GM19452 (cell line): Measurements from ENCODE around the gene LEPR.

Source experiments
- ATAC-seq: cut with Tn5 transposase; IDR thresholded peaks from one replicate; pipeline ENCODE4 v1.9.1; 2021; ENCODE audit not compliant: unreplicated experiment

Gene LEPR

DNA sequence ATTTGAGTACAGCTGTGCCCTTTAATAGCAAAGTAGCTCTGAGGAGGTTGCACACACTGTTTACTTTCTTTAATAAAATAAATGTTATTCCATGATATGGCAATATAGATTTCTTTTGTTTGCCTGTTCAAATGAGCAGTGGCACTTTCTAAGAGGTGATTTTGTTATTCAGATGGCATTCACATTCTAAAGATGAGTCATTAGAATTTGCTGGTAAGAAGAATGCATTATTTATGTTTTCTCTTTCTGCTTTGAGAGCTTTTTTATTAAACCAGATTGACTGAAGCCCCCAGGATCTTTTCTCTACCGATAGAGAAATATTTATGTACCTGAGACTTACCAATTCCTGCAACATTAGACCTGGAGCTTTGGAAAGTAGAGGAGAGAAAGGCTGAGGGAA is 11.2 kb upstream of the LEPR start:
- ATAC-seq: no peak

DNA sequence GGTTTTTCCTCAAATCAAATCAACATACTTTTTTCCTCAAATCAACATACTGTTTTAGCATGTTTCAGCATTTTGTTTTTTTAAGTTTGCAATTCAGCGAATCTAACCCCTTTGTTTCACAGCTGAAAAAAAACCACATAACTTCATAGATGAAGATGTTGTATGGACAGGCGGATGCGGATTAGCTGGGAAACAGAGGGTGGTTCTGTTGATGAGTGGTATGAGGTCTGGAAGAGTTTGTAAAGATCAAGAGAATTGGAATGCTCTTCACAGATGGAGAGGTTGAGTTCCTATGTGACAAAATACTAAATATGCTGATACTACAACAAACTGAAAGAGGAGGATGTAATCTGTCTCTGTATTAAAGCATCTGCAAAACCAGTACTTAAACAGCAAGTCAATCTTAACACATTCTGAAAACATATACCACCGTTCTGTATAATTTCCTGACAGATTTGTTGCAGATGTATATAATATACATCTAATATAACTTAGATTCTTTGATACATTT is 10.6 kb upstream of the LEPR start:
- ATAC-seq: no peak

DNA sequence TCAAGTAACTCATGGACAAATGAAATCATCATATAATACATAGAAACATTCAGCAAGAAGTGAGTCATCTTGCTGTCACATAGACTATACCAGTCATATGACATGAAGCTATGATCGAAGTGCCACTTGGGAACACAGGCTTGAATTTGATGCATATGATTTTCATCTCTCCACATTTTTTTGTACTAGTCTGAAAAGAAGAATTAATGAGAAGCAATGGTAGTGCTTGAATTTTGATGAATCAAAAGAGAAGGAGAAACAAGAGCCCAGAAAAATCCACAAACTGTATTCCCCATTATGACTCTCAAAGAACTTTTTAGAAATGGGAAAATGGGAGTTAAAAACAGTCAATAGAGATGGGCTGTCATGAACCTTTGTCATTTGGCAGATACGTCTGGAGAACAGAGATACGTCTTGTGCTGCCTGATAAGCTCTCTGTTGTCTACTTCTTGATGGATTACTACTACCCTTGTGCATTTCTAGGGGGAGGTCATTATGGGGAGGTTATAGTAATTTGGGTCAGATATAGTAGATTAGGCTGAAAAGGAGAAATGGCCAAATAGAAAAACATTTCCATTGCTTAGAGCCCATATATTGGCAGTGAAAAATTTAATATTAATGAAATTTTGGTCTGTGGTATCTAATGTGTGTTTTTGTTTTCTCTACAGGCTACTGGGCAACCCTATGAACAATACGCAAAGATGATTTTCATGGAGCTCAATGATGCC is 8.0 kb upstream of the LEPR start:
- ATAC-seq: no peak

DNA sequence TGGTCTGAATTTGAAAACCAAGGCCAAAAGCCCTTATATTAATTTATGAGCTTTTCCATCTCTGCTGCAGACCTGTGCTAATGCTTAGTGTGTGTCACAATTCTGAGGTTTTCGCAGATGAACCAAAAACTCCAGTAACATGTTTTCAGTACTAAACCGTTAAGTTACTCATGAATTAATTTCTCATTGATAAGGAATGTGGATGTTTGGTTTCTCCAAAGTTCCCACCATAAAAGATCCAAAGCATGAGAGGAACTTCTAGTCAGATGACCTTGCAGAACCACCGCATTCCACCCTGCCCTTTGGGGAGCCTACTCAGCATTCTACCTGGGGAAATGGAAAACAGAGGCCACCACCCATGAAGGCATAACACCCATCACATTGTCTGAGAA is 7.5 kb upstream of the LEPR start:
- no peak for ATAC-seq

DNA sequence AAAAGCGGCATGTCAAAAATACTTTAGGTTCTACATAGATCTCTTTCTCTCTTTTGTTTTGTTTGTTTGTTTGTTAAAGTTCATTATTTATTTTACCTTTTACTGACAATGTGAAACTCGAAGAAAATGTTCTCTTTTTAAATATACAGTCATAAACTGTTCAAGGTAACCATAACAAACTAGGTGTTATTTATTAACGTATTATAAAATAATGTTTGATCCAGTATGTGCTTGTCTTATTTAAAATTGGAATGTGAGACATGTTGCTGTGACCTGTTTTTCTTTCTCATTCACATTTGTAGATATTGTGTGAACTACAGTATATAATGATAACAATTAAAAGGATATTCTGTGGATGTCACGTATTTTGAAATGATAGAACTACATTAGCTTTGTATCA is 5.9 kb upstream of the LEPR start:
- ATAC-seq: no peak

DNA sequence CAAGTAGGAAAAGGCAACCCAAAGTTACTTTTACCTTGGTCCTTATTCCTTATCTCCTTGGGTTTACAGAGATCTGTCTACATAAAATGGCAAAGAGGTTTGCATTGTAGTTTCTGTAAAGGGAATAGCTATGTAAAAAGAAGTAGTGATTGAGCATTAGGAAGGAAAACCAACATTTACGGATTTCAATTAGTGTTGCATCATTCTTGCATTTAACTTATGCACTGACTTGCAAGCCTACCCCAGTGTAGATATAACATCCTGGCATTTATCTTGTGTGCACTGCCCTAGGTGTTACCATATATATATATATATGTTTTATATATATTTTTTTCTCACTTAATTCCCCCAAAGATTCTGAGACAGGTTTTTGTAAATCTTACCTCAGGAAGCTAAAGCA is 3.7 kb upstream of the LEPR start:
- ATAC-seq: no peak

DNA sequence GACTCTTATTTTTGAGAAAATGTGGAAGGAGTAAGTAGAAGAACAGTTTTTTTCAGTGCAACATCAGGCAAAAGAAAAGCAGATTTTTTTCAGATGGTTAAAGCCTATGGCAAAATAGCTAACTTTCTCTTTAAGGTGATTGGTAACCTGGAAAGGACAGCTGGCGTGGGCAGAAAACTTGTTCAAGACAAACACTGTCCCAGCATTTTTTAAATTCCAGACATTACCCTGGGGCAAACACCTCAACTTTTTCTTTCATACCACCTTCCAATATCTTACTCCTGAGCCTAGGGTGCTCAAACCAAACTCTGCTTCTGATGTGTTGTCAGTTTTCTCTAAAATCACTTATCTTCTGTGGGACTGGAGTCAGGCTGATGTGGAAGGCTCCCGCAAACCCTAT is 2.7 kb upstream of the LEPR start:
- ATAC-seq: no peak

DNA sequence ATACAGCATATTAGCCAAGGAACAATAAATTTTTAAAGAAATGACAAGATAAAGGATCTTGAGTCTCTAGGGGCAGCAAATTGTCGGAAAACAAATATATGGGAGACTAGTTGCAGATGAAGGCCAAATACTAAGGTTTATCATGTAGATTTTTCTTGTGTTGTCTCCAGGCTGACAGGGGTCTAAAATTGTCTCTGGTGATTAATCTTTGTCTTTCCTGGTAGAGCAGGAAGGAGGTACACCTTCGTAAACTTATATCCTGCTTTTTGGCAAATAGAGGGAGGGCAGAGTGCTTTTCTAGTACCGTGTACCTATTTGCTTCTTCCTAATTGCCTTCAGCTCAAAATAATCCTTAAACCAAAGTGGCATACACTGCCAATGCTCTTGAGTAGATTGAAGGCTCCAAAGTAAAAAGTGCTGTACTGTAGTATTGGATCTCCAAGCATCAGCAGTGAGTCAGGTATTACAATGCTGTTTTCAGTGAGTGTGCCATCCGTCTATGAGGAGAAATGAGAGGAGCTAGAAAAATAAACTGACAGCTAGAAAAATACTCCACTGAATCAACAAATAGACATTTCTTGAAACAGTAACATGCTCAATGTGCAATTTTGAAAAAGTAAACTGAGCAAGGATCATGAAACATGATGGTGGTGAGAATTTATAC is 1.8 kb upstream of the LEPR start:
- ATAC-seq: no peak

DNA sequence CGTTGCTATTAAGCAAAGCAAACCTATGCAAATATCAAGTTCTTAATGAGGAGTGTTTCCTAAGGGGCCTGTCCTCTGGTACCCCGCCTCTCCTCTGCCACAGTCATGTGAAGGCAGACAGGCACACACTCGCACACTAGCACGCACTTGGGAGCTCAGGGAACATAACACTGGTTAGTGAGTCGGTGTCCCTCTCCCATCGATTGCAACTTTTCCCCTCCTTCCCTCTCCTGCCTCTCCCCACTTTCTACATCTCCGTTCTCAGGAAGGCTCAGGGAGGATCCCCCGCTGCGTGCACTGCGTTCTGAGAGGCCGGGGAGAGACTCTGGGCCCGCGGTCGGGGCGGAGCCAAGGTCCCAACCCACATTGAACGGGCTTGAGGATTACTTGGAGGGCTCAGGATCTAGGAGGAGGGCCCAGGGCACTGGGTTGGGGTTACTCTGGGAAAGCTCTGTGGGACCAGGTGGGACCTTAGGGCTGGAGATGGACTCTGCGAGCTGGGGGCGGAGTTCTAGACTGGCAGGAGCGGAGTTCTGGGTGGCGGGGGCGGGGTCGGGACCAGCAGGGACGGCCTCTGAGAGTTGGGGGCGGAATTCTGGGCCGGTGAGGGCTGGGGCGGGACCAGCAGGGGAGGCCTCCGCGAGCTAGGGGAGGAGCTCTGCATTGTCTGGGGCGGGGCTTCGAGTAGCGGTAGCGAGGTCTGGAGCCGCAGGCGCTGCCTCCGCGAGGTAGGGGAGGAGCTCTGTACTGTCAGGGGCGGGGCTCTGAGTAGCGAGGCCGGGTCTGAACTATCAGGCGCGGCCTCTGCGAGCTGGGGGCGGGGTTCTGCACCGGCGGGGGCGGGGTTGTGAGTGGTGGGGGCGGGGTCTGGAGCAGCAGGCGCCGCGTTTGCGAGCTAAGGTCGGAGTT is 533 bp upstream of the LEPR start:
- peak; percentile 93 for ATAC-seq

DNA sequence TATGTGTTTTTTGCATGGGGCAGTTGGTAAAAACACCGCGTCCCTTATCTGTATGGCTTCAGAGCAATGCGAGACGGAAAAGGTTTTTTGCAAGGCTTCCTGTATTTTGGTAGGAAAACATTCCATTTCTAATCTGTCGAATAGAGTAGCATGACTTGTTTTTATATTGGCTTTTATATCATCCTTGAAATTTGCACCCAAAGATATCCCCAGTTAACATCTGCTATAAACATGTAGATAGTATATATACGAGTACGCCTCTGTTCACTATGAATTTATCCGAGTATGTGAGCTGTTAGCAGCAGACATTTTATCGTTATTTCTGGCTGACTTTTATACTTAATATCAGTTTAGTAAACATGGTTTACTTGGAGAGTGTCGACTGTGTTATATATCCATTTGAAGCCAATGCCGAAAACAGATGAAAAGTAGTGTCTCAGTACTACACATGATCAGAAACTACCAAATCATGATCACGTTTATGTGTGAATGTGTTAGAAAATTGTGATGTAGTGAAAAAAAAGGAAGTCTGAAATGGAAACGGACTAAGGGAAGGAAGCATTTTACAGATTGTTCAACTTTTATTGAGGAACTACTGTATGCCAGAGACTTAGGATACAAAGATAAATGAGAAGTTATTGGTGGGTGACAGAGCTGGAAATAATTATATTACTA is 1.0 kb downstream of the LEPR start:
- ATAC-seq: no peak

DNA sequence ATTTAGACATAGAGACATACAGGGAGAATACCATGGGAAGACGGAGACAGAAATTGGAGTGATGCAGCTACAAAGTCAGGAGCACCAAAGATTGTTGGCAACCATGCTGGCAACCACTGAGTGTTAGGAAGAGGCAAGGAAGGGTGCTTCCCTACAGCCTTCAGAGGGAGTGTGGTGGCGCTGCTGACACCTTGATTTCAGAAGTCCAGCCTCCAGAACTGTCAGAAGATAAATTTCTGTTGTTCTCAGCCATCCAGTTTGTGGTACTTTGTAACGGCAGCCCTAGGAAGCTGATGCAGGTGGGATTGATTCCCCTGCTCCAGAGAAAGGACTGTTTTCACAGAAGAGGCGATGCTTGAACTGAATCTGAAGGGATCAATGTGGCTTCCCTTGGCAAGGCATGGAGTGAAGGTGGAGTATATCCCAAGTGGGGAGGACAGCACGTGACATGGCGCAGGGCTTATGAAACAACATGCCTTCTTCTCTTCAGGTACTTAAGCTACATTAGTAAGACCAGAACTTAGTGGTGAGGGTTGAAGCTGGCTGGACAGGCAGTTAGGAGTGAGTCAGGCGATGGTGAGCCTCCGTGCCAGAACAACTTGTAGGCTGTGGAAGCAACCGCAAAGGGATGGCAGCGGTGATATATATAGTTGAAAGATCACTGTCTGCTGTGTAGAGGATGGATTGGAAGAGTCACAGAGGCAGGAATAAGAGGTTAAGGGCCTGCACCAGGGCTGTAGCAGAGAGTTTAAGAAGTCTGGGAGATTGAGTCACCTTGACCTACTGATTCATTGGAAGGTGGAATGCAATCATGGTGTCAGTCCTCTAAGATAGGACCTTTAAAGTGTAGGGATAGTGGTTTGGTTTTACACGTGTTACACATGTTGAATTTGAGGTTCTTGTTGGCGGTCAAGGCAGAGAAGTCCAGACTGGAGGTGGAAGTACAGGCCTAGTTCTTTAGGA is 2.1 kb downstream of the LEPR start:
- no peak for ATAC-seq

DNA sequence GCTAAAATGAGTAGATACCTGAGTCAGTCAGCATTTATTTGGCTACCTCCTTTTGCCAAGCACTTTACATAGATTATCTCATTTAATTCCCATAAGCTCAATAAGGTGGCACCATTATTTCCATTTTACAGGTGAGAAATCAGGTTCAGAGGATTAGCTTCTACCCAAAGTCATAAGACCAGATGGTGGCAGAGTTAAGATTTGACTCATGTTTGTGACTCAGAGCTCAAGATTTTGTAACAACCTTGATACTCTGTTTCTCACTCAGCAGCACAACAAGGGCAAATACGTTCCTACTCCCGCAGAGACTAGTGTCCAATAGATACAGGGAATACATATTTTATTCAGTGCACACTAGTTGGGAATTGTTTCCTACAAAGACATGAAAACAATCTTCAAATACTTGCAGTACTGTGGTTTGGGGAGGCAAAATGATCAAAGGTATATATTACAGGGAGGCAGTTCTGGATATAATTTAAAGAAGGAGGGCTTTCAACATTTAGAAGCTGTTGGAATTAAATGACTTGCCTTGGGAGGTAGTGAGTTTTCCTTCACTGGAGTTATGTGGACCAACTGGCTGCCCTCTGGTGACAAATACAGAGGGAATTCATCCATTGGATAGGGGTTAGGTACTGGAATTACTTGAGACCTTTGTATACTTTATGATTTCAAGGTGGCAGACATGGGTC is 3.6 kb downstream of the LEPR start:
- no peak for ATAC-seq

DNA sequence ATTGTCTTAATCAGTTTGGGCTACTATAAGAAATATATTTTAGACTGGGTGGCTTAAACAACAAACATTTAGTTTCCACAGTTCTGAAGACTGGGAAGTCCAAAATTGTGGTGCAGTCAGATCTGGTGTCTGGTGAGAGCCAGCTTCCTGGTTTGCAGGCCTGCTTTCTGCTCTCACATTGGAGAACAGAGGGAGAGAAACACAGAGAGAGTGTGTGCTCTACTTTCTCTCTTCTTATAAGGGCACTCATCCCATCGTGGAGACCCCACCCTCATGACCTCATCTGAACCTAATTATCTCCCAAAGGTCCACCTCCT is 4.1 kb downstream of the LEPR start:
- no peak for ATAC-seq

DNA sequence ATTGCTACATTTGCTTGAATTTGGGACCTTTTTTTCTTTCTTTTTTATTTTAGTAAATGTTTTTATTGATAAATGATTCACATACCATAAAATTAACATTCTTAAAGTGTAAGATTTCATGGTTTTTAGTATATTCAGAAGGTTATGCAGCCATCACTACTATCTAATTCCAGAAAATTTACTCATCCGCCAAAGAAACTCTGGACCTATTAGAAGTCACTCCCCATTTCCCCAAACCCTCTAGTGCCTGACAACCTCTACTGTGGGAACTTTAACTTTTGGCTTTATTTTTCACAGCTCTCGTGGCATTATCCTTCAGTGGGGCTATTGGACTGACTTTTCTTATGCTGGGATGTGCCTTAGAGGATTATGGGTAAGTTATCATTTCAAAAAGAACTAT is 4.5 kb downstream of the LEPR start:
- no peak for ATAC-seq

DNA sequence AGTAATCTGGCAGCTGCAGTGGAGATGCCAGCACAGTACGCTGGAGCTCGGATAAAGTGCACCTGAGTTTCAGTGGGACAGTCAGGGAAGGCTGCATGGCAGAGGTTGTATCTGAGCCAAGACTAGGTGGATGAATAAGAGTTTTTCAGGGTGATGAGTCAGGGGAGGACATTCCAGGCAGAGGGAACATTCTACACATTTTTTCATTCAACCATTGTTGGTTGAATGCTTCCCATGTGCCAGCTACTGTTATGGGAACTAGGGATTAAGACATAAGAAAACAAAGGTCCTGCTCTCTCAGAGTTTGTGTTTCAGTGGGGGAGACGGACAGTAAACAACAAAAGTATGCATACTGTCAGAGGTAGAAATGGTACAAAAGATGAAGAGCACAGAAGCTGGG is 5.2 kb downstream of the LEPR start:
- no peak for ATAC-seq

DNA sequence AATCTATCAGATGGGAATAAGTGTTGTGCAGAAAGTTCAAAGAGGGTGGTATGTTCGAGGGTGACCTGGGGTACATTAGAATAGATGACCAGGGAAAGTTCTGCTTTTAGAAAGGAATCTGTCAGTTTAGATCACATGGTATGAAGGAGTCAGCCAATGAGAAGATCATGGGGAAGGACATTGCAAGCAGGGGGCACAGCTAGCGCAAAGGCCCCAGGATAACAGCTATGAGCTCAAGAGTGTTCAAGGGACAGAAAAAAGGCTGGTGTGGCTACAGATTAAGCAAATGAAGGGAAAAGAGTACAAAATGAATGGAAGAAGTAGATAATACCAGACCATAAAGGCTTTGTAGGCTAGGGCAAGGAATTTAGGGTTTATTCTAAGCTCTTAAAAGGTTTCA is 8.6 kb downstream of the LEPR start:
- ATAC-seq: no peak

DNA sequence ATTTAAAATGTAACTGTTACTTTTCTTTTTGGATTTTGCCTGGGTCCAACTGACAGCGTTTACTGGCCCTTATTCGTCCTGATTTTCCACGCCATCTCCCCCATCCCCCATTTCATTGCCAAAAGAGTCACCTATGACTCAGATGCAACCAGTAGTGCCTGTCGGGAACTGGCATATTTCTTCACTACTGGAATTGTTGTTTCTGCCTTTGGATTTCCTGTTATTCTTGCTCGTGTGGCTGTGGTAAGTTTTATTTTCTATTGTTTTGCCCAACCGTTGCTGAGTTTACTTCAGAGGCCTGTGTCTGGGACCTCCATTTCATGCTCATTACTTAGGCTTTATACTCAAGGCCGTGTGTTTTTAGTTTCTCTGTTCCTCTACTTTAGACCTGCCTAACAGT is 9.3 kb downstream of the LEPR start:
- ATAC-seq: no peak

DNA sequence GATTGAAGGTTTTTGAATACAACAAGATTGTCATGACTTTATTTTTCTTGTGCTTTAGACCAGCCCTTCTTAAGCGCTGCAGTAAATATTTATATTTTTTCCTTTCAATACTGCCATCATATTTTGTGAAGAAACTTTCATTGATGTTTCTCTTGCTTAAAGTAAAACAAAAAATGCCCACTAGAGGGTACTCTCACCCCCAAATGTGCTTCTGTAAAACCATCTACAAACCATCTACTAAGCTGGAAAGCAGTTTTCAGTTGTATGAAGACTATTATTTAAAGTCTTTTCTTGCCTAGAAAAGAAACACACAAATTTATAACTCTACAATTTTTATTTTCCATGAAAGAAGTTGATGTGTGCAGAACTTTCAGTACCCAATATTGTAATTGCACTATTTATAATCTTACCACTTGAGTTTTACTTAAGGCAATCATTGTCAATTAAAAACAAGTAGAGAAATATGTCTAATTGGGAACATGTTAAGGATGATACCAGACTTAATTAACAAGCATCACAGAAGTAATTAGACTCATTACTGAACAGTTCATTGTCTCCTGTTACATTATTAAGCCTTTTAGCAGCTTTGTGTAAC is 10.7 kb downstream of the LEPR start:
- no peak for ATAC-seq

DNA sequence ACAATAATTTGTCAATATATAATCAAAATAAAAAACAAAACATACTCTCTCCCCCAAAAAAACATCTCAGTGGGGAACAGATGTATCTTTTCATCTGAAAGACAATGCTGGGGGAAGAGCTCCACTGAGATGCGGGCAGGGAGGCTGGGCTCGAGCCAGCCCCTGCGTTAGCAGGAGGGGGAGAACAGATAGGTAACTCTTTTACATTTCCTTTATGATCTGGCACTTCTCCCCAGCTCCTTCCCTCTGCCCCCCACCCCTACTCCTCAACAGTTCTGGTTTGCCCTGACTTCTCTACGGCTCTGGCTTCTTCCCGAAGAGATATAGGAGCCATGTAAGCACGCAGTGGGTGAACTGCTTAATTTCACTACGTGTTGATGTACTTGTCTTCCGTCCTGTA is 12.4 kb downstream of the LEPR start:
- ATAC-seq: no peak
